Ovary (tissue), 3 donors: ENCODE results near the gene NFIA.

ENCODE experiments used
- POLR2A ChIP-seq: fragments of 450-650 bp; IDR thresholded peaks from one replicate; pipeline ENCODE4 v1.6.1; 2017; ENCODE audit warnings: antibody characterized with exemption, mild to moderate bottlenecking, moderate library complexity
- TF ChIP-seq, protein P1 (sequence below), 3 donors: fragments of 450-650 bp in 2 of 3; fragments of 200-600 bp in 1 of 3; IDR thresholded peaks; one replicate each; pipeline versions ENCODE4 v1.5.1 to v1.8.0; 2016 to 2022; ENCODE audit warnings: antibody characterized with exemption in 3 of 3, mild to moderate bottlenecking in 1 of 3
- donor health status: DM: no; HTN: no; CAD: no.

DNA sequence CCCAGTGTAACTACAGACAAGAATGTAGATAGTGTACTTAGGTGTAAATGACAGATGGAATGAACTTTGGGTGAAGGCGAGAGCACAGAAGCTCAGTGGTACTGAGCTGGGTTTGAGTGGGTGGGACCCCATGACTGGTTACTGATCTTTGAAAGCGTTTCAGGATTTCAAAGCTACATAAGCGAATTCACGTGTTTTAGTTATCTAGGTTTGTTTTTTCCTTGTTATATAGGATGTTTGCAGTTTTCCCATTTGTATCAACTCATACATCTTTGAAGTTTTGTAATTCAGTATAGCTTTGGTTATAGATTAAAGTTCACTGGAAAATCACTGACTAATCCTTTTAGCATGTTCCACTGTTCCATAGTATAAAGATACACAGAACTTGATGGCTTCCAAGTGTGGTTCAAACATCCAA is 182.5 kb downstream of the NFIA start:
- no peak for TF ChIP-seq POLR2A
- TF ChIP-seq, protein P1, sequence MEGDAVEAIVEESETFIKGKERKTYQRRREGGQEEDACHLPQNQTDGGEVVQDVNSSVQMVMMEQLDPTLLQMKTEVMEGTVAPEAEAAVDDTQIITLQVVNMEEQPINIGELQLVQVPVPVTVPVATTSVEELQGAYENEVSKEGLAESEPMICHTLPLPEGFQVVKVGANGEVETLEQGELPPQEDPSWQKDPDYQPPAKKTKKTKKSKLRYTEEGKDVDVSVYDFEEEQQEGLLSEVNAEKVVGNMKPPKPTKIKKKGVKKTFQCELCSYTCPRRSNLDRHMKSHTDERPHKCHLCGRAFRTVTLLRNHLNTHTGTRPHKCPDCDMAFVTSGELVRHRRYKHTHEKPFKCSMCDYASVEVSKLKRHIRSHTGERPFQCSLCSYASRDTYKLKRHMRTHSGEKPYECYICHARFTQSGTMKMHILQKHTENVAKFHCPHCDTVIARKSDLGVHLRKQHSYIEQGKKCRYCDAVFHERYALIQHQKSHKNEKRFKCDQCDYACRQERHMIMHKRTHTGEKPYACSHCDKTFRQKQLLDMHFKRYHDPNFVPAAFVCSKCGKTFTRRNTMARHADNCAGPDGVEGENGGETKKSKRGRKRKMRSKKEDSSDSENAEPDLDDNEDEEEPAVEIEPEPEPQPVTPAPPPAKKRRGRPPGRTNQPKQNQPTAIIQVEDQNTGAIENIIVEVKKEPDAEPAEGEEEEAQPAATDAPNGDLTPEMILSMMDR (IDR thresholded peaks at IDR 0.05): no peak
